Skin epidermis (tissue), 12 donors: ENCODE measurements around the gene BEGAIN.

Experiments used
- H3K27ac ChIP-seq, 21 experiments: fragments of 200-600 bp; sonication (generic) in 11 of 21; one replicate each; pipeline ENCODE4 v1.5.0; 2020; ENCODE audit warnings: mild to moderate bottlenecking in 3 of 21, inconsistent platforms in 2 of 21, moderate library complexity in 2 of 21
- H3K4me3 ChIP-seq, 7 experiments: fragments of 200-600 bp; sonication (generic) in 2 of 7; one replicate each; pipeline ENCODE4 v1.5.0; 2020; ENCODE audit warnings: inconsistent platforms in 2 of 7, mild to moderate bottlenecking in 2 of 7, moderate library complexity in 1 of 7

BEGAIN gene, protein sequence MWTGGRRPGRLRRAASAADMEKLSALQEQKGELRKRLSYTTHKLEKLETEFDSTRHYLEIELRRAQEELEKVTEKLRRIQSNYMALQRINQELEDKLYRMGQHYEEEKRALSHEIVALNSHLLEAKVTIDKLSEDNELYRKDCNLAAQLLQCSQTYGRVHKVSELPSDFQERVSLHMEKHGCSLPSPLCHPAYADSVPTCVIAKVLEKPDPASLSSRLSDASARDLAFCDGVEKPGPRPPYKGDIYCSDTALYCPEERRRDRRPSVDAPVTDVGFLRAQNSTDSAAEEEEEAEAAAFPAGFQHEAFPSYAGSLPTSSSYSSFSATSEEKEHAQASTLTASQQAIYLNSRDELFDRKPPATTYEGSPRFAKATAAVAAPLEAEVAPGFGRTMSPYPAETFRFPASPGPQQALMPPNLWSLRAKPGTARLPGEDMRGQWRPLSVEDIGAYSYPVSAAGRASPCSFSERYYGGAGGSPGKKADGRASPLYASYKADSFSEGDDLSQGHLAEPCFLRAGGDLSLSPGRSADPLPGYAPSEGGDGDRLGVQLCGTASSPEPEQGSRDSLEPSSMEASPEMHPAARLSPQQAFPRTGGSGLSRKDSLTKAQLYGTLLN

DNA sequence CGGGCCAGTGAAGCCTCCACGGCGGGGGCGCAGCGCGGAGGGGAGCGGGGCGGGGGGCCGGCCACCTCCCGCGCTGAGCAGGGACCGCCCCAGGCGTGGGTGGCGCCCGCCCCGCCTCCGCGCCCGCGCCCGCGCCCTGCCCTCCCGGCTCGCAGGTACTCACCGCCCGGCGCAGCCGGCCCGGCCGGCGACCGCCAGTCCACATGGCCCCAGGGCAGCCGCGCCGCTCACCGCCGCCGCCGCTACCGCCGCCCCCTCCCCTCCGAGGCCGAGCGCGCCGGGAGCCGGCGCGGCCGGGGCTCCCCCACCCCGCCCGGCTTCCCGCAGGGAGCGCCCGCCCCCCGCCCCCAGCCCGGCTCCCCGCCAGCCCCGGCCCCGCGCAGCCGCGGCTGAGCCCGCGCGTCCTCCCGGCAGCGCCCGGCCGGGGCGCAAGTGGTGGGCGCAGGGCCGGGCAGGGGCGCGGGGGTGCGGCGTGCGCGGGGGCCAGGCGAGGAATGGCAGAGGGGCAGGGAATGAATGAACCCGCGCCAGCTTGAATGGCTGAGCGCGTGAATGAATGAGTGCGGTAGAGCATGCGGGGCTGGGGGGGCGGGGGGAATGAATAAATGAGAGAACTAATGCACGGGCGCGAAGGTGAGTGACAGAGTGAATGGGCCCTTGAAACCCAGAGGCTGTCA is at the start of gene BEGAIN:
TSS of gene BEGAIN (minus strand) at position 332 of the 677 bp plus-strand sequence. CDS start at position 205, 127 bp downstream.
- peak within 1 kb of the TSS; percentile 33 to 53 (median 43) for H3K4me3 ChIP-seq
- H3K27ac ChIP-seq = peak within 1 kb of the TSS in 7 of 21 experiments; percentile 16 to 69 (median 48)

DNA sequence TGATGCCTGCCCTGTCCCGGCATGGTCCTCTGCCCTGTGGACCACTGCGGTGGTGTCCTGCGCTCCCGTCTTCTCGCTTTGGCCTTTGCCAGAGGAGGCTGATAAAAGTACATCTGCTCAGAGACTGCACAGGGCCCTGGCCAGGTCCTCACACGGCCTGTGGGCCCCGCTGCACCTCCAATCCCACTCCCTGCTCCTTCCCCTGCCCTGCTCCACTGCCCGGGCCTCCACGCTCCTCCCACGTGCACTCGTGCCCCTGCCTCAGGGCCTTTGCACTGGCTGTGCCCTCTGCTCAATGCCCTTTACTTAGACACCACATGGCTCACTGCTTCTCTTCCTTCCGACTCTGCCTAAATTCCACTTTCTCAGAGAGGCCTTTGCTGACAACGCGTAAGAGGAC is 49.3 kb upstream of the BEGAIN start:
- no peak overlapping the region for H3K4me3 ChIP-seq

DNA sequence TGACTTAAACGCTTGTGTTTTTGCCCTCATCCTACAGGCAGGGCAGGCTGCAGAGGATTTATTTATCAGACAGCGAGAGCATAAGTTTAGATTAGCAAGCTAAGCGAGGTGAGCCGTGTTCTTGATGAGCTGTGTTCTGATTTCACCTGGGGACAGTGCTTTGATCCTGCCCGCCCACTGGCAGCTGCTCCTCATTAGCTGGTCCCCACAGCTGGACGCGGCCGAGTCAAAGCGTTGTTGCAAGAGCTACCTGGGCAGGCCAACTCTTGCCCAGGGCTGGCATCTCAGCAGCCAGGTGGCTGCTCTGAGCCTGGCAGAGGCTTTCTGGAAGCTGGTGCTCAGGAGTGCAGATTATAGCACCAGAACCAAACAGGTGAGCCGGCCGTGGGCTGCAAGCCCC is 46.8 kb upstream of the BEGAIN start:
- Histone ChIP-seq H3K4me3 (no peak overlapping the region), H3K27ac (no peak overlapping the region)

More for the DNA sequence above, 49.3 kb upstream of the BEGAIN start:
- H3K27ac ChIP-seq = no peak overlapping the region

DNA sequence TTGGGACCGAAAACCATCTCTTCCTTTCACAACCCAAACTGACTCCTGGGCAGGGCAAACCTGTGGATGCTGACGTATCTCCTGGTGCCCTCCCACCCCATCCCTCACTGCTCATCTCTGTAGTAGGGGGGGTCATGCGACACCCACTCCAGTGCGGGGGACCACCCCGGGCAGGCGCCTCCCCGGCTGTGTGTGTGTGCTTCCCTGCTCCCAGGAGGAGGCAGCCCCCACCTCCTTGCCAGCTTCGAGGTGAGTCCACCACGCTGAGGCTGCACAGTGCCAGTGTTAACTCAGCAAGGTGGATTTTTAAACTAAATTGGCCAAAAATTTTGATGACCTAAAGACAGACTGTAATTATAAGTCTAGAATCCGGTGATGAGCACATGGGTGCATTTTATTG is 46.2 kb upstream of the BEGAIN start:
- Histone ChIP-seq H3K27ac (no peak overlapping the region), H3K4me3 (no peak overlapping the region)

DNA sequence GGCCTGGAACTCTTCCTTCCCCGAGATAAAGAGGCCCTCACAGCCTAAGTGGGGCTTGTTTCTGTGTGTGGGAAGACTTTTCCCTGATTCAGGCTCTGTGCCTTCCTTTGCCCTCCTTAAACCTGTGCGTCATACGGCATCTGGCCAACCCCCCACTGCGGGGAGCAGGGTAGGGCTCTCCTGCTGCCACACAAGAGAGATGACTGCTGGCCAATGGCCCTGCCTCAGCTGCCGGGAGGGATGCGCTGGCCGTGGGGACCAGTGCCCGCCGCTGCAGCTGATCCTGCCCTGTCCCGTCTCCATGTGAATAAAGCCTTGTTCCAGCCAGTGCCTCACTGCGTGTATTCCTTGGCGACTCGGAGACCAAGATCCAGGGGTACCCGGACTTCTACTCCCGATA is 42.5 kb upstream of the BEGAIN start:
- no peak overlapping the region for H3K4me3 ChIP-seq
- H3K27ac ChIP-seq = no peak overlapping the region

DNA sequence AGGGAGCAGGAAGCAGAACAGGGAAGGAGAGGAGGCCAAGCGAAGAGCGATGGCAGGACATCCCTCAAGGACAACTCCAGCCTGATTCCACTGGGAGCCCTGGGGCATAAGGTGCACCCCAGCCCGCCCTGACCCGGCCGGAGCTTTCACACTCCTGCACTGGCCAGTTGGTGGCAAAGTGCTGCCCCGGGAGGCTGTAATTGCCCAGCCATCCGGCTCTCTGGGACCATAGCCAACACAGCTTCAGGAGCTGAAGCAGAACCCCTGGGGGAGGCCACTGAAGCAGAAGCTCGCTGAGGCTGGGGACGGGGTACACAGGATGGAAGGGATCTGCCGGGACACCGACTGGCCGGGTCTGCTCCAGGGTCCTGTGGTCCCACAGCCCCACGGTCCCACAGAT is 41.9 kb upstream of the BEGAIN start:
- H3K4me3 ChIP-seq = no peak overlapping the region
- H3K27ac ChIP-seq = no peak overlapping the region

DNA sequence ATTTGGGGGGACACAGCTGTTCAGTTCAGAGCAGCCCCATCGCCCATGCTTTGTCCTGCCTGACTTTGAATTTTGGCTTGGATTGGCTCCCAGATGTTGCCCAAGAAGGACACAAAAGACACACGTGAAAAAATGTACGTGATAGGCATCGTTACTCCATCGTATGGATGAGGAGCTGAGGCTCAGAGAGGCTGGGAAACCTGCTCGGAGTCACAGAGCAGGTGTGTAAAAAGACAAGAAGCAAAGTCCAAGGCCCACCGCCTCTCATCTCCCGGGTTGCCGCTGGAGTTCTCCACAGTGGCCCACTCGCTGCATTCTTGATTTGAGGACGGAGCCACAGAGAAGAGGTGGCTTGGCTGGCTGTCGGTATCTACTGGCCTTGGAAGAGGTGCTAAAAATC is 41.0 kb upstream of the BEGAIN start:
- Histone ChIP-seq H3K4me3 (no peak overlapping the region), H3K27ac (no peak overlapping the region)

DNA sequence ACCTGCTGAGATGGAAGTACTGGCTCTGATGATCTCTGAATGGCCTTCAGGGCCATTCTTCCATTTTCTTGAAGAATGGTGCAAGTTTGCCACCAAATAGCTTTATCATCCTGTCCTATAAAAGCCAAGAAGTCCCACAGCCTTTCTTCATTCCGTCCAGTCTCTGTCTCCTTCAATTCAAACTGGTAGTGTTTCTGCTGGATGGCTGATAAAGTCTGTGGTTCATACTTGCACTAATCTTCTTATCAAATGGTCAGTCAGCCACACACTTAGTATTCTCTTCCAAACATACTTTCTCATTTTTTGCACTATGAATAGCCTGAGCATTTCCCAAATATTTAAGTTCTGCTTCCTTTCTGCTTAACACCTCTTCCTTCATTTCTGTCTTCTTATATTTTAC is 39.4 kb upstream of the BEGAIN start:
- Histone ChIP-seq H3K4me3 (no peak overlapping the region), H3K27ac (no peak overlapping the region)

DNA sequence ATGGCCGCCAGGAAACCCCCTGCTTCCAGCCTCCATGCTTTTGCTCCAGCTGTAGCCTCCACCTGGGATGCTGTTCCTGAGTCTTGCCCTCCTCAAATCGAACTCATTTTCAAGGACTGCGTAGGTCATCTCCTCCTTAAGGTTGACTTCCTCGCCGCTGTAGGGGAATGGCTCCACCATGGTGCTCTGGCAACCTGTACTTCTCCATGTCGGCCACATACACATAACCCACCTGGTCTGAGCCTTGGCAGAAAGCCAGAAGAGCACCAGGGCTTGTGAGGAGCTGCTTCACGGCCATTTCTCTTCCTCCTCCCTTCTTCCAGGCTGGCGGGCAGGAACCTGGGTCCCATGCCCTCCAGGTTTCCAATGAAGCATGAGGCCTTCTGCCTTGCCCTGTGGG is 36.7 kb upstream of the BEGAIN start:
- Histone ChIP-seq H3K4me3 (no peak overlapping the region), H3K27ac (no peak overlapping the region)

DNA sequence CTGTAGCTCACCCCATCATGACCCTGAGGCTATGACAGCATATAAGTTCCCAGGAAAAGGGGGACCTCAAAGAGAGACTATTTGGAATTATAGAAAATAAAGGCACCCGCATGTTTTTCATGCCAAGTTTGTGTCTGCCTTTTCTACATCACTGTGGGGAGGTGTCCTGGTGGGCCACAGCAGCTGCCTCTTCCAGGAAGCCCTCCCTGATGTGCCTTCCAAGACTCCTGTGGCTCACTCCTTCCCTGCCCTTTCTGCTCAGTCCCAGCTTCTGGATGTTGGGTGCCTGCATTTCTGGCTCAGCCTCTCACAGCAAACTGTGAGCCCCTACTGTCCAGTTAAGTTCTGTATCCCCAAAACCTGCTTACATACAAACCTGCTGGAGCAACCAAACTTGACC is 36.3 kb upstream of the BEGAIN start:
- Histone ChIP-seq H3K27ac (no peak overlapping the region), H3K4me3 (no peak overlapping the region)

DNA sequence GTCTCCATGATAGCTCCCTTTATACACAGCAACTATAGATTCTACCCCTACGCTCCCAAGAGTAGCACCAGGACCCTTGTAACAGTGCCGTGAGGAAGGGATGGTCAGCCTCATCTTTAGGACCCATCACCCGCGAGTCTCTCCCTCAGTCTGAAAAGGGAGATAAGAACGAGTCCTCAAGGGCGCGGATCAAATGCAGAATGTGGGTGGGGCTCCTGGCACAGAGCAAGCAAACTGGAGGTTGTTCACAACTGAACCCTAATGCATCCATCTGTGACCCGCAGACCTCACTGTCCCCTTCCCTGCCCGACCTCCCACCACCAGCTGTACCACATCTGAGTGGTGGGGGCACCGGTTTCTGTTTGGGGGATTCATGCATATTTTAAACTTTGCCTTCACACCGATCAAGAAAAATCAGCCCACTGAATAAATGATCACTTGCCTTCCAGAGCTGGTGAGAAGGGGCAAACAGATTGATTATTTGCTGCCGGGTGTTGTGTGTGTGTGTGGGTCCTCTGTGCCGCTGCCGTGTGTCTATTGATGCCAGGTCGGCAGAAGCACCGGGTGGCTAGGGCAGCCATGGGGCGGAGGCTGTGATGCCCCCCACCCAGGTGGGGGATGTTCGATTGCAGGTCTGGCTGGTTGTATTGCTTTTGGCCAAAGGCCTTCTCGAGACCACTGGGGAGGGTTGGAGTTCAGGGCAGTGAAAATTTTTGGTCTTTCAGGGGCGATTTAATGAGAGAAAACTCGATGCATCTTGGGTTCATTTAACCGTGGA is 35.7 kb upstream of the BEGAIN start:
- no peak overlapping the region for H3K27ac ChIP-seq
- no peak overlapping the region for H3K4me3 ChIP-seq

DNA sequence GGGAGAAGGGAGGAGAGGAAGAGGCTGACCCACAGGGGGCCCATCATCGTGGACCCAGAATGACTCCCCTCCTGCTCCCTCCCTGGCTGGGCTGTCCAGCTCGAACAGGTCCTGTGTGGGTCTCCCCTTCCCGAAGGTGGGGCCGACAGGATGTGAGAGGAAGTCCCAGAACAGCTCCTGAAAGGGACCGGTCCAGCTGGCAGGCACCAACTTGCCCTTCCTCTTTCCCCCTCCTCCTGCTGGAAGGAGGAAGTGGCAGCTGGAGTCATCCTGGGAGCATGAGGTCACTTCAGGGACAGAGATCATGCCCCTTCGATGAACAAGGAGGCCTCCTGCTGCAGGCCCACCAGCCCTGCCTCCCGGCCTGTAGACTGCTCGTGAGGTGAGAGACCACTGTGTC is 35.0 kb upstream of the BEGAIN start:
- no peak overlapping the region for H3K4me3 ChIP-seq

DNA sequence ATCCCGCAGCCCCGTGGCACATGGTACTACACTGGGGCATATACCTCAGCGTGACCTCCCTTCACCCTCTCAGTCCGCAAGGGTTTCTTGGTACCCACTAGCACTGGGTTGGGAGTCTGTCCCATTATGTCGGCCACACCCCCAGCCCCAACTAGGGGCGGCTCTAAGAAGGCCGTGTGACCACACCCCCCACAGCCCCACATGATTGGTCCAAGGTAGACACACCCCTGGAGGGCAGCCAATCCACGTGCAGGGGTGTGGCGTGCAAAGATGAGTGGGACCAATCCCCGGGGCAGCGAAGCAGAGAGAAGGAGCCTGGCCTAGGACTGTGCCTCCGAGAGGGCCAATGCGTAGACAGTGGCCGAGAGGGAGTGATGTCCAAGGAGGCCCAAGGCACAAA is 34.6 kb upstream of the BEGAIN start:
- H3K4me3 ChIP-seq = no peak overlapping the region
- no peak overlapping the region for H3K27ac ChIP-seq

More for the DNA sequence above, 35.0 kb upstream of the BEGAIN start:
- H3K27ac ChIP-seq = no peak overlapping the region

DNA sequence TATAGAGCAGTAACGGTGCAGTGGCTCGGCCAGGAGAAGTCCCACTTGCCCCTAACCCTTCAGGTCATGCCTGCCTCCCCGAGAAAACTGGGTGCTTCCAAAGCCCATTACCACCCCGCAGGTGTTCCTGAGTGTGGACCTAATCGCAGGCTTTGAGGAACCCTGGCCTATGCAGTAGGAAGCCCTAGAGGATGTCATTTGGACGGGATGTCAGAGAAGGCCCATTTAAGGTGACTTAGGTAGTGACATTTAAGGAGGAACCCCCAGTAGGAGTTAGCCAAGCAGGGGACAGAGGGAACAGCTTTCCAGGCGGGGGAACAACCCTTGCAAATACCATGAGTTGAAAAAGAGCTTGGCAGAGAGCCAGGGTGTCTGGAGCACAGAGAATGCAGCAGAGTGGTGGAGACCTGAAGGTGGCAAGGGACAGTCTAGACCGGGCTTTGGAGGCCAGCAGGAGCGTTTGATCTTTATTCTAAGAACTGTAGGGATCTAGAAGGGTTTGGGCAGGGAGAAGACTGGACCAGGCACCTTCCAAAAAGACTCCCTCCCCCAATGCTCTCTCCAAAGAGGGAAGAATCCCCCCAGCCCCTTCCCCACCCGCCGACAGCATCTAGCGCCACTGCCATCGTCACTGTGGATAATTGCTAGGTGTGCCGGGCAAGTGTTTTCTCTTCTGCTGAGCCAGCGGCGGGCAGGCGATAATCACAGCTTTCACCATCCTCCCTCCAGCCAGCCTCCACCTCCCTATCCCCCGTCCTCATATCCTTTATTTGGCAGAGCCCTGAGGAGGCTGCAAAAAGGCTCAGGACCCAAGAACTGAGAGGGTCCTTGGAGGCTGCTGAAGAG is 33.3 kb upstream of the BEGAIN start:
- H3K4me3 ChIP-seq = no peak overlapping the region

DNA sequence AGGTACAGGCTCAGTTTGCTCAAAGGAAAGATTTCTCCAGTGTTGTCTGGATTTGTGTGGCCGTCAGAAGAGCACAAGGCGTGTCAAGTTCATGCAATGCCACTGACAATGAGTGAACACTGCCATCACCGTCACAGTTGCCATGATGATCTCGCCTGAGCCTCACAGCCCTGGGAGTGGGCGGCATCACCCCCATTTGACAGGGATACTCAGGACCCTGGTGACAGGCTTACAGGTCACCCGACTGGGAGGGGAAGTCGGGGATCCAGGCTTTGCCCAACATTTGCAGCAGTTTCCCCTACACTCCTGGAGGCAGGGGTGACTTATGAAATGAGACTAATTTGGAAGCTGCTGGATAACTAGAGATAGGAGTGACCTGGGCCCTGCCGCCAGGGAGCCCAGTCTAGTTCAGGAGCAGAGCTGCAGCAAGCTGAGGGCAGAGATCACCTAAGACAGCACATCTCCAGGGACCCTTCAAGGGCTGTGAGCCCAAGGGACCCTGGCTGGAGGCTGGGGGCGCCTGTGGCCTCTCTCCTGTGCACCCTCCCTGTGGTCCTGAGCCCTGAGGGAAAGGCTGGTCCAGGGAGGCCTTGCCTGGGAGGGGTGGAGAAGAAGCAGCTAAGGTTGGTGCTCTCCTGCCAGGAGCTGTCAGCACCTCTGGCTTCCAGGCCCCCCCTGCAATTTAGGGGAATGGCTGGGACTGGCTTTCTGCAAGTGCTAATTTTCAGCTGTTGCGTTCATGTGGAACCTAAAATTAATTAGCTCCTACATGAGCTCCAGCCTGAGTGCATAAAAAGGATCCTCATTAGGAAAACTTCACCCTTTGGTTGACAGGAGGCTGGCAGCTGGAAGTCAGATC is 32.4 kb upstream of the BEGAIN start:
- Histone ChIP-seq H3K27ac (no peak overlapping the region), H3K4me3 (no peak overlapping the region)

More for the DNA sequence above, 33.3 kb upstream of the BEGAIN start:
- H3K27ac ChIP-seq = no peak overlapping the region

DNA sequence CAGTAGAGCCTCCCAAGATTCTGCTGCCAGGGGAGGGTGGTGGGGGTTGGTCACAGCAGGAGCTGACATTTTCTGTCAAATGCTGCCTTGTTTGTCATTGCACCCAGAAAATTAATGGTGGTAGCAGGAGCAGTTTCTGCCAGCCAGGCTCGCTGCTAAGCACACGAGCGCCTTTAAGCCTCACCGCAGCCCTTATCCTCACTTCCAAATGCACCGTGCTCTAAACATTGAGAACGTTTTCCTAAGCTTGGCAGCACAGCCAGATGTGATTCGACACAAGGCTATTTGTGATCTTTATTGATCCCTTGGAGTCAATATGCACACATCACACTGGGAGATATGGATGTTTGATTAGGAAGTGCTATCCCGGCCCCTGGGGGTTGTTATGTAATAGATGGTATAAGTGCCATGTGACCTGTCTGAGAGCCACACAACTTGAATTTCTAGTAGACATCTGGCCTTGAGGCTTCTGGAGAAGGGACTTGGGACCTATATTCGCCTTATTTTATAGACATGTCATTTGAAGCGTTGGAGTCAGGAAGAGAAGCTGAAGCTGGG is 31.6 kb upstream of the BEGAIN start:
- Histone ChIP-seq H3K4me3 (no peak overlapping the region), H3K27ac (no peak overlapping the region)

DNA sequence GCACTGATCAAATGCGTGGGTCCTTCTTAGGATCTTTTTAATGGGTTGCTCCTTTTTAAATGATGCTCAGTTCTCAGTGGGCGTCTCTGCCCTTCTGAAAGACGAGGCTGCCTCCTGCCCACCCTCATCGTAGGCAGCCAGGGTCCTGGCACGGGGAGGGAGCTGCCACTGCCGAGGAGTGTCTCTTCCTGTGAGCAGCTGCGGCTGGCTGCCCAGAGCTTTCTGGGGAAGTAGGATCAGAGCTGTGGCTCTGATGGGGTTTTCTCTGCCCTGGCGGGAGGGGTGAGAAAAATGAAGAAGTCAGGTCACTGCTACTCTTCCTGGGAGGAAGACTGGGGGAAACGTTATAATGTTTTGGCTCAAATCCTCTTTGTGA is 31.1 kb upstream of the BEGAIN start:
- H3K27ac ChIP-seq = peak overlapping the region in 1 of 21 experiments; percentile 27
- no peak overlapping the region for H3K4me3 ChIP-seq
